BJ (cell line): ENCODE data around the gene SINHCAF. TPM values are rescaled to one million over a fixed set of nuclear protein-coding genes. Genes with fewer than 3 reads are reported as not detected.

ENCODE experiments used
- CTCF ChIA-PET: fragments of 350-600 bp; formaldehyde crosslinking; extraction: SDS; loops from one replicate; lab custom pipeline; 2021; ENCODE audit warnings: antibody characterized with exemption, inconsistent platforms; lab: Yijun Ruan, JAX
- POLR2A ChIA-PET: fragments of 300-600 bp; sonication (Branson Sonifier 250); formaldehyde crosslinking; extraction: SDS; loops from one replicate; lab custom pipeline; 2021; ENCODE audit warnings: antibody characterized with exemption; lab: Charles Lee
- DNase-seq: peaks from one replicate; pipeline ENCODE4 v3.0.0-alpha.2; 2011; ENCODE audit warnings: low read depth
- H3K27me3 ChIP-seq: 2 replicates; pipeline ENCODE4 v1.6.0; 2011; ENCODE audit warnings: low read length; ENCODE audit not compliant: control insufficient read depth, insufficient read depth
- H3K36me3 ChIP-seq: 2 replicates; pipeline ENCODE4 v1.5.1; 2011; ENCODE audit warnings: low read length; ENCODE audit not compliant: control insufficient read depth, insufficient read depth
- H3K4me3 ChIP-seq: 2 replicates; pipeline ENCODE4 v1.5.1; 2011; ENCODE audit warnings: low read depth, mild to moderate bottlenecking, control low read depth, low read length
- polyA plus RNA-seq: library from polyadenylated mRNA; depleted of rRNA; stranded (reverse); fragments of >200 nt; gene quantifications from 2 replicates; pipeline ENCODE4 v1.2.3, GENCODE V29; 2011
- TF ChIP-seq, protein P1 (sequence below): IDR thresholded peaks from 2 replicates; pipeline ENCODE4 v1.5.1; 2011; ENCODE audit warnings: low read depth, mild to moderate bottlenecking, control low read depth, inconsistent platforms, low read length, moderate library complexity; ENCODE audit not compliant: insufficient read depth

SINHCAF gene
- polyA plus RNA-seq, 1 experiment = 6.6 TPM

GRCh38 chr12:31315044-31315715 is 10.8 kb downstream of the SINHCAF start:
- Histone ChIP-seq H3K27me3 (no peaks in the 10 kb centered on the region), H3K4me3 (no peak overlapping the region), H3K36me3 (no peaks in the 10 kb centered on the region)
- ChIA-PET POLR2A (no interaction called here), CTCF (no interaction called here)
- TF ChIP-seq, protein P1, sequence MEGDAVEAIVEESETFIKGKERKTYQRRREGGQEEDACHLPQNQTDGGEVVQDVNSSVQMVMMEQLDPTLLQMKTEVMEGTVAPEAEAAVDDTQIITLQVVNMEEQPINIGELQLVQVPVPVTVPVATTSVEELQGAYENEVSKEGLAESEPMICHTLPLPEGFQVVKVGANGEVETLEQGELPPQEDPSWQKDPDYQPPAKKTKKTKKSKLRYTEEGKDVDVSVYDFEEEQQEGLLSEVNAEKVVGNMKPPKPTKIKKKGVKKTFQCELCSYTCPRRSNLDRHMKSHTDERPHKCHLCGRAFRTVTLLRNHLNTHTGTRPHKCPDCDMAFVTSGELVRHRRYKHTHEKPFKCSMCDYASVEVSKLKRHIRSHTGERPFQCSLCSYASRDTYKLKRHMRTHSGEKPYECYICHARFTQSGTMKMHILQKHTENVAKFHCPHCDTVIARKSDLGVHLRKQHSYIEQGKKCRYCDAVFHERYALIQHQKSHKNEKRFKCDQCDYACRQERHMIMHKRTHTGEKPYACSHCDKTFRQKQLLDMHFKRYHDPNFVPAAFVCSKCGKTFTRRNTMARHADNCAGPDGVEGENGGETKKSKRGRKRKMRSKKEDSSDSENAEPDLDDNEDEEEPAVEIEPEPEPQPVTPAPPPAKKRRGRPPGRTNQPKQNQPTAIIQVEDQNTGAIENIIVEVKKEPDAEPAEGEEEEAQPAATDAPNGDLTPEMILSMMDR = no peak
- no peak for DNase-seq

GRCh38 chr12:31312431-31312830 is 13.5 kb downstream of the SINHCAF start:
- H3K27me3 ChIP-seq = no peaks in the 10 kb centered on the region
- POLR2A ChIA-PET = no interaction called here
- CTCF ChIA-PET = no interaction called here
- H3K36me3 ChIP-seq = no peaks in the 10 kb centered on the region
- TF ChIP-seq, protein P1 = no peak
- no peak overlapping the region for H3K4me3 ChIP-seq
- no peak for DNase-seq

GRCh38 chr12:31311634-31312258 is 14.2 kb downstream of the SINHCAF start:
- POLR2A ChIA-PET = no interaction called here
- TF ChIP-seq, protein P1 = no peak
- CTCF ChIA-PET = interaction anchor here (0.6 kb wide), 1 partner anchor 19 kb away, joined by 3 read pairs; no protein-coding TSS in a partner anchor
- H3K27me3 ChIP-seq = no peaks in the 10 kb centered on the region
- H3K36me3 ChIP-seq = no peaks in the 10 kb centered on the region
- H3K4me3 ChIP-seq = no peak overlapping the region
- no peak for DNase-seq

GRCh38 chr12:31310488-31310887 is 15.5 kb downstream of the SINHCAF start:
- no peak overlapping the region for H3K4me3 ChIP-seq
- TF ChIP-seq, protein P1 = no peak
- CTCF ChIA-PET = no interaction called here
- H3K27me3 ChIP-seq = no peaks in the 10 kb centered on the region
- H3K36me3 ChIP-seq = no peaks in the 10 kb centered on the region
- POLR2A ChIA-PET = no interaction called here
- no peak for DNase-seq

DNA sequence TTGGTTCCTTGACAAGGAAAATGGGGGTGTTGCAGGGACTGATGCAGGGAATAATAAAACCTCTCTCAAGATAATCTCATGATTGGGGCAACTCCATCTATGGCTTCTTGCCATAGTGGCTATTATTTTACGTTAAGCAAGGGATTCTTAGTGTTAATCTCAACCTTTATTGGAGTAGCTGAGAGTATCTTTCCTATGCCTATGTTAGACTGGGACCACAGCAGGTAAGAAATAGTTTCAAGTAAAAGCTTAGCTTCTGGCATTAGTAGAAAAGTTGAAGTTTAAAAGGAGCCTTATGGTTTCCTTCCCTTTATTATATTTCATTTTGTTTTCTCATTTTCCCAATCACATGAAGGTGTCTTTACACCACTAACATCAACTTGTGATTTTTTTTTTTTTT is 16.7 kb downstream of the SINHCAF start:
- ChIA-PET POLR2A (no interaction called here), CTCF (interaction anchor here (0.7 to 1.1 kb wide), 2 partner anchors 35 to 37 kb away, joined by 3 read pairs; no protein-coding TSS in a partner anchor)
- H3K27me3 ChIP-seq = no peaks in the 10 kb centered on the region
- TF ChIP-seq, protein P1 = no peak
- DNase-seq = no peak
- no peaks in the 10 kb centered on the region for H3K36me3 ChIP-seq
- no peak overlapping the region for H3K4me3 ChIP-seq
